ENCODE results near the gene GIGYF2.
"Not testable (repeated sequence)": the region's sequence is repeated elsewhere in the genome, so short reads cannot be mapped to it uniquely, and the experiment has no call there.

Gene GIGYF2

DNA sequence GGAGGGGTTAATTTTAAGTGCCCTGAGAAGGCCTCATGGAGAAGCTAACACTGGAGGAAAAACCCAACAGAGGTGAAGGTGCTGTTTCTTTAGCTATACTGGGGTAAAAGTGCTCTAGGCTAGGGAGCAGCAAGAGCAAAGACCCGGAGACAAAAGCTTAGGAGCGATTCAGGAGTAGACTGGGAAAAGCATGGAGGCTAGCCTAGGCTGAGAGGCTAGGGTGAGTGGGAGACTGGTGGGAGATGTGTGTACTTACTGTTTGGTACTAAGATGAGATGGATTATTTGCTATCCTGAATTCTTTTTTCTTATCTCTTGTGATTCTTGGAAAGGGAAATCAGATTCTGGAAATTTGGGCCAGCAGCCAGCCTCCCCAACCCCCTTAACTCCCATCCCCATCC lies 2.0 kb downstream of the GIGYF2 start:
- DNase-seq (ENCODE audit: low read depth) = no peak
- no peak for TF ChIP-seq CTCF (IDR thresholded peaks at IDR 0.05; ENCODE audit: low read length, missing control alignments)
- H3K4me3 ChIP-seq (replicated peaks; ENCODE audit: low read depth, low read length) = peak overlapping the region; percentile 95

DNA sequence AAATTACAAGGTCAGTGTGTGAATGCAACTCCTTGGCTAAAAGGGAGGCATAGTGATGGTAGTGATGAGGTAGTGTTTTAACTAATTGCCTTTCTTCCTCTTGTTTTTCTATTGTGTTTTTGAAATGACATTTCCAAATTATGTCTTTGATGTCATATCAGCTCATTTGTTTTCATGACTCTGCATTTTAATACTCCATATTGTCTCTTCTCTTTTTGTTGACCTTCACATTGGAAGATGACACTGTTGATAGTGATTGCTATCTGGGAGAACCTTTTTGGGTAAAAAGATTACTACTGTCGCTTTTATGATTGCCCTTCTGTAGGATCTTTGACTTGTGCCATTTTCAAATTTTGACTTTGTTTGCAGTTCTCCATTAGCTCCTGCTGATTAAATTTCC lies 3.0 kb downstream of the GIGYF2 start:
- no peak overlapping the region for H3K4me3 ChIP-seq (replicated peaks; ENCODE audit: low read depth, low read length)
- no peak for TF ChIP-seq CTCF (IDR thresholded peaks at IDR 0.05; ENCODE audit: low read length, missing control alignments)
- no peak for DNase-seq (ENCODE audit: low read depth)

- no peak for DNase-seq (ENCODE audit: low read depth)
- H3K4me3 ChIP-seq (replicated peaks; ENCODE audit: low read depth, low read length) = no peak overlapping the region
- no peak for TF ChIP-seq CTCF (IDR thresholded peaks at IDR 0.05; ENCODE audit: low read length, missing control alignments)
These were observed 9.9 kb downstream of the GIGYF2 start for GRCh38 chr2:232707076-232707475.

DNA sequence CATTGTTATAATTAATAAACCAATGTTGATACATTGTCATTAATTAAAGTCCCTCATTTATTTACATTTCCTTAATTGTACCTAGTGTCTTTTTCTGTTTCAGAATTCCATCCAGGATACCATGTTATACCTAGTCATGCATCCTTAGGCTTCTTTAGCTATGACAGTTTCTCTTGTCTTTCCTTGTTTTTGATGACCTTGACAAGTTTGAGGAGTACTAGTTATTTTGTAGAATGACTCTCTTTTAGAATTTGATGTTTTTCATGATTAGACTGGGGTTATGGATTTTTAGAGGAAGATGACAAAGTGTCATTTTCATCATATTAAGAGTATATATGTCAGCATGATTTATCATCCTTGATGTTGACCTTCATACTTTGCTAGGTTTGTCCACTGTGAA lies 16.4 kb downstream of the GIGYF2 start:
- no peak for DNase-seq (ENCODE audit: low read depth)
- TF ChIP-seq CTCF (IDR thresholded peaks at IDR 0.05; ENCODE audit: low read length, missing control alignments) = no peak

GRCh38 chr2:232714969-232715368 lies 17.8 kb downstream of the GIGYF2 start:
- no peak for DNase-seq (ENCODE audit: low read depth)

More for the DNA sequence above, 16.4 kb downstream of the GIGYF2 start:
- no peak overlapping the region for H3K4me3 ChIP-seq (replicated peaks; ENCODE audit: low read depth, low read length)

GRCh38 chr2:232720056-232720455 lies 22.9 kb downstream of the GIGYF2 start:
- DNase-seq (ENCODE audit: low read depth); H3K4me3 ChIP-seq (replicated peaks; ENCODE audit: low read depth, low read length): not testable (repeated sequence)

More at GRCh38 chr2:232714969-232715368, 17.8 kb downstream of the GIGYF2 start:
- no peak overlapping the region for H3K4me3 ChIP-seq (replicated peaks; ENCODE audit: low read depth, low read length)
- no peak for TF ChIP-seq CTCF (IDR thresholded peaks at IDR 0.05; ENCODE audit: low read length, missing control alignments)

GRCh38 chr2:232721261-232721660 lies 24.1 kb downstream of the GIGYF2 start:
- TF ChIP-seq CTCF (IDR thresholded peaks at IDR 0.05; ENCODE audit: low read length, missing control alignments) = no peak
- no peak for DNase-seq (ENCODE audit: low read depth)
- H3K4me3 ChIP-seq (replicated peaks; ENCODE audit: low read depth, low read length) = no peak overlapping the region

All from fibroblast of pulmonary artery (primary cell).